ENCODE data around the gene AKAP1. TPM values are rescaled to one million over a fixed set of nuclear protein-coding genes. Genes with fewer than 3 reads are reported as not detected.

Gene AKAP1
- total RNA-seq, 4 donors from 2014 or later: 57.5 to 174 (median 117) TPM

DNA sequence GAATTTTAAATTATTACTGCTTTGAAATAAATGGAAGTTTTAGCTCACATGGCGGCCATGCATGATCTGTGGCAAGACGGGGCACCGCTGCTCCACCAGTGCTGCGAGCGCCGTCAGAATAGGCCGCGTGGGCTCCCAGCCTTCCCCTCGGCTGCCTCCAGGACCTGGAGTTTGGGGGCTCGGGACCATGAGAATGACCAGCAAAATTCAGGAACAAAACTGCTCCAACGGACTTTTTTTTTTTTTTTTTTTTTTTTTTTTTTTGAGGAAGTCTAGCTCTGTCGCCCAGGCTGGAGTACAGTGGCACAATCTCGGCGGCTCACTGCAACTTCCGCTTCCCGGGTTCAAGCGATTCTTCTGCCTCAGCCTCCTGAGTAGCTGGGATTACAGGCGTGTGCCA lies 38.3 kb upstream of the AKAP1 start:
- DNase-seq (no peak), ATAC-seq (no peak)
- Histone ChIP-seq H3K4me1 (peaks cover 14 to 17% of the 10 kb centered on the region in 2 donors), H3K27me3 (peaks cover 0 to 4% (median 3%) of the 10 kb centered on the region in 3 donors), H3K9me3 (no peaks in the 10 kb centered on the region), H3K27ac (no peak overlapping the region), H3K4me3 (peak overlapping the region in 3 of 4 donors; percentile 51 to 55 (median 52)), H3K36me3 (no peaks in the 10 kb centered on the region)
- TF ChIP-seq, protein P1, sequence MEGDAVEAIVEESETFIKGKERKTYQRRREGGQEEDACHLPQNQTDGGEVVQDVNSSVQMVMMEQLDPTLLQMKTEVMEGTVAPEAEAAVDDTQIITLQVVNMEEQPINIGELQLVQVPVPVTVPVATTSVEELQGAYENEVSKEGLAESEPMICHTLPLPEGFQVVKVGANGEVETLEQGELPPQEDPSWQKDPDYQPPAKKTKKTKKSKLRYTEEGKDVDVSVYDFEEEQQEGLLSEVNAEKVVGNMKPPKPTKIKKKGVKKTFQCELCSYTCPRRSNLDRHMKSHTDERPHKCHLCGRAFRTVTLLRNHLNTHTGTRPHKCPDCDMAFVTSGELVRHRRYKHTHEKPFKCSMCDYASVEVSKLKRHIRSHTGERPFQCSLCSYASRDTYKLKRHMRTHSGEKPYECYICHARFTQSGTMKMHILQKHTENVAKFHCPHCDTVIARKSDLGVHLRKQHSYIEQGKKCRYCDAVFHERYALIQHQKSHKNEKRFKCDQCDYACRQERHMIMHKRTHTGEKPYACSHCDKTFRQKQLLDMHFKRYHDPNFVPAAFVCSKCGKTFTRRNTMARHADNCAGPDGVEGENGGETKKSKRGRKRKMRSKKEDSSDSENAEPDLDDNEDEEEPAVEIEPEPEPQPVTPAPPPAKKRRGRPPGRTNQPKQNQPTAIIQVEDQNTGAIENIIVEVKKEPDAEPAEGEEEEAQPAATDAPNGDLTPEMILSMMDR (IDR thresholded peaks at IDR 0.05 in 4 of 5, conservative IDR thresholded peaks at IDR 0.05 in 1 of 5): no peak
- TF ChIP-seq POLR2A (IDR thresholded peaks at IDR 0.05): no peak
- in situ Hi-C loops (cut with MboI; ENCODE audit: low sequenced_read_pairs in 4 of 4) (no loop called here), intact Hi-C loops (cut with DNase I; ENCODE audit: low total_unique reads) (no loop called here)

DNA sequence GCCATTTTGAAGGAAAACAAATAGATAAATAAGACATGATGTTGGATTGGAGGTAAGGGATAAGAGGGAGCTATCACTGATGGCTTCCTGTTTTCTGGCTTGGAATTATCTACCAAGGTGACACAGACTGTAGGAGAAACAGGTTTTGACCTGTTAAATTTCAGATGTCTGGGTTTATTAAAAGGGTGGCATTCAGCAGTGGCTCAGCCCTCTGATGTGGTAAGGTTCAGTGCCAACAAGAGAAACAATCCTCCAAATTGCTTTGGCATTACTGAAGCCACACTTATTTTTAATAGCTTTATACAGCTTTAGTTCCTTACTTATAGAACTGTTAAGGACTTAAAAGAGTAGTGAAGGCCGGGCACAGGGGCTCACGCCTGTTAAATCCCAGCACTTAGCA lies 37.0 kb upstream of the AKAP1 start:
- ATAC-seq (no peak), DNase-seq (no peak)
- Histone ChIP-seq H3K4me3 (no peak overlapping the region), H3K27ac (no peak overlapping the region), H3K36me3 (no peaks in the 10 kb centered on the region), H3K27me3 (peaks cover 0 to 4% (median 3%) of the 10 kb centered on the region in 3 donors), H3K4me1 (peaks cover 20 to 25% of the 10 kb centered on the region in 2 donors), H3K9me3 (no peaks in the 10 kb centered on the region)
- intact Hi-C loops (cut with DNase I; ENCODE audit: low total_unique reads): no loop called here
- TF ChIP-seq, protein P1 (IDR thresholded peaks at IDR 0.05 in 4 of 5, conservative IDR thresholded peaks at IDR 0.05 in 1 of 5): no peak
- no peak for TF ChIP-seq POLR2A (IDR thresholded peaks at IDR 0.05)
- in situ Hi-C loops (cut with MboI; ENCODE audit: low sequenced_read_pairs in 4 of 4): no loop called here

DNA sequence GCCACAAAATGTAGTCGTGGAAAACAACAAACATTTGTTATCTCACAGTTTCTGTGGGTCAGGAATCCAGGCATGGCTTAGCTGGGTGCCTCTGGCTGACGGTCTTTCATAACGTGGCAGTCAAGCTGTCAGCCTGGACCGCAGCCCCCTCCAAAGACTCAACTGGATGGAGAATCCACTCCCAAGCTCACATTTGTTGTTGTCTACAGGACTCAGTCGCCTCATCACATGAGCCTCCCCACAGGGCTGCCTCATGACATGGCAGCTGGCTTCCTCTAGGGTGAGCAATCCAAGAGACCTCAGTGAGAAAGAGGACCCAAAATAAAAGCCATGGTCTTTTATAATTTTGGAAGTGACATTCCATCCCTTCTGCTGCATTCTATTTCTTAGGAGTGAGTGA lies 34.7 kb upstream of the AKAP1 start:
- Histone ChIP-seq H3K9me3 (no peaks in the 10 kb centered on the region), H3K27ac (peak overlapping the region in 3 of 4 donors; percentile 39 to 82 (median 42)), H3K27me3 (peaks cover 0 to 2% (median under 1%) of the 10 kb centered on the region in 3 donors), H3K36me3 (no peaks in the 10 kb centered on the region), H3K4me1 (peaks cover 26 to 35% of the 10 kb centered on the region in 2 donors), H3K4me3 (no peak overlapping the region)
- DNase-seq (no peak), ATAC-seq (no peak)
- no peak for TF ChIP-seq POLR2A (IDR thresholded peaks at IDR 0.05)
- TF ChIP-seq, protein P1 (IDR thresholded peaks at IDR 0.05 in 4 of 5, conservative IDR thresholded peaks at IDR 0.05 in 1 of 5): no peak
- intact Hi-C loops (cut with DNase I; ENCODE audit: low total_unique reads): no loop called here
- in situ Hi-C loops (cut with MboI; ENCODE audit: low sequenced_read_pairs in 4 of 4): loop anchor here in 1 of 4 donors (5.0 kb wide), 1 partner anchor 43 kb away; no protein-coding TSS in a partner anchor

DNA sequence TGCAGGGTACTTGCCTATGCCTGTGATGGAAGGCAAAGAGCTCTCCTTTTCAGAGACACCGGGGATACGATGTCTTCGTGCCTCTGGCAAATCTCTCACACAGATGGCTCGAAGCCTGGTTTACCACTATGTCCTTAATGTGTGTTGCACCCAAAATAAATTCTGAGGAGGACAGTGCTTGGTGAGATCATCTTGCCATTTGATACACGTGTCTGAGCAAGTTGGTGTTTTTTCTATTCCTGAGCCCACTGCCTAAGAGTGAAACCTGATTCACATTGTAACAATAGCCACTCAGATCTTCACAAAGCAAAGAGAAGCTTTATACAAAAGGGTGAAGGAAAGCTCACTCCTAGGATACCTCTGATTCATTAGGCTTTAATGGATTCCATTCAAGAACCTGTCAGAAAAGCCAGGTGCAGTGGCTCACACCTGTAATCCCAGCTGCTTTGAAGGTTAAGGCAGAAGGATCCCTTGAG lies 33.1 kb upstream of the AKAP1 start:
- TF ChIP-seq POLR2A (IDR thresholded peaks at IDR 0.05): peak in 1 of 2 donors; percentile 46
- TF ChIP-seq, protein P1 (IDR thresholded peaks at IDR 0.05 in 4 of 5, conservative IDR thresholded peaks at IDR 0.05 in 1 of 5): no peak
- Histone ChIP-seq H3K4me1 (peaks cover 19 to 35% of the 10 kb centered on the region in 2 donors), H3K27ac (peak overlapping the region; percentile 72 to 88 (median 84)), H3K36me3 (no peaks in the 10 kb centered on the region), H3K27me3 (no peaks in the 10 kb centered on the region), H3K9me3 (no peaks in the 10 kb centered on the region), H3K4me3 (no peak overlapping the region)
- intact Hi-C loops (cut with DNase I; ENCODE audit: low total_unique reads) (no loop called here), in situ Hi-C loops (cut with MboI; ENCODE audit: low sequenced_read_pairs in 4 of 4) (loop anchor here in 1 of 4 donors (5.0 kb wide), 1 partner anchor 45 kb away; no protein-coding TSS in a partner anchor)
- DNase-seq: peak; percentile 76 to 79
- ATAC-seq: peak; percentile 91 to 96

DNA sequence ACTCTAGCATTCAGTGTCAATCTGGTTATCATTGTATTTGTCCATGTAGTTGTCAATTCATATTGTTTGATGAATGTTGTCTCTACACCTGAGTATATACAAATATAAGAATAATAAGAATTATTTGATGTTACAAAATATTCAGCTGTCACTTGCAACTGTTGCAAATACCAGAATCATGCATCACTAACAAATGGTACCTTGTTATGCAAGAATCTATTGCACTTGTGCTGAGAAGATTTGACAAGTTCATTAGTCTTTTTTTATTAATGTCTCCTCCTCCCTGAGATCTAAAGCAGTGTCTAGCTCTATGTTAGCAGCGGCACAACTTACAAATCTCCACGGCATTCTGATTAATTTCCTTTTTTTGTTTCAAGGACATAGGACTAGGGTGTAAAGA lies 22.2 kb upstream of the AKAP1 start:
- in situ Hi-C loops (cut with MboI; ENCODE audit: low sequenced_read_pairs in 4 of 4): no loop called here
- Histone ChIP-seq H3K36me3 (no peaks in the 10 kb centered on the region), H3K9me3 (no peaks in the 10 kb centered on the region), H3K27ac (no peak overlapping the region), H3K4me1 (no peaks in the 10 kb centered on the region), H3K27me3 (no peaks in the 10 kb centered on the region), H3K4me3 (no peak overlapping the region)
- DNase-seq (no peak), ATAC-seq (no peak)
- intact Hi-C loops (cut with DNase I; ENCODE audit: low total_unique reads): no loop called here
- no peak for TF ChIP-seq POLR2A (IDR thresholded peaks at IDR 0.05)
- TF ChIP-seq, protein P1 (IDR thresholded peaks at IDR 0.05 in 4 of 5, conservative IDR thresholded peaks at IDR 0.05 in 1 of 5): no peak

Measured in gastrocnemius medialis (tissue), 4 donors.